B cell (primary cell): Measurements from ENCODE around the gene ZFP36L1.

Source experiments
- CTCF ChIP-seq: fragments of 200-600 bp; IDR thresholded peaks from one replicate; pipeline ENCODE4 v1.8.0; 2022; ENCODE audit warnings: antibody characterized with exemption, mild to moderate bottlenecking
- EZH2 ChIP-seq: IDR thresholded peaks from 2 replicates; pipeline ENCODE4 v1.6.1; 2012; ENCODE audit warnings: borderline replicate concordance, low read depth, mild to moderate bottlenecking, moderate library complexity, low read length; ENCODE audit not compliant: insufficient read depth, poor library complexity, severe bottlenecking

GRCh38 chr14:68794851-68795596 lies 2.2 kb upstream of the ZFP36L1 start:
- TF ChIP-seq CTCF, result no peak
- TF ChIP-seq EZH2, result no peak
